ENCODE data around the gene TBC1D25. TPM values are rescaled to one million over a fixed set of nuclear protein-coding genes. Genes with fewer than 3 reads are reported as not detected.

TBC1D25 gene
- total RNA-seq, 1 donor from 2014 or later: 13.9 TPM

DNA sequence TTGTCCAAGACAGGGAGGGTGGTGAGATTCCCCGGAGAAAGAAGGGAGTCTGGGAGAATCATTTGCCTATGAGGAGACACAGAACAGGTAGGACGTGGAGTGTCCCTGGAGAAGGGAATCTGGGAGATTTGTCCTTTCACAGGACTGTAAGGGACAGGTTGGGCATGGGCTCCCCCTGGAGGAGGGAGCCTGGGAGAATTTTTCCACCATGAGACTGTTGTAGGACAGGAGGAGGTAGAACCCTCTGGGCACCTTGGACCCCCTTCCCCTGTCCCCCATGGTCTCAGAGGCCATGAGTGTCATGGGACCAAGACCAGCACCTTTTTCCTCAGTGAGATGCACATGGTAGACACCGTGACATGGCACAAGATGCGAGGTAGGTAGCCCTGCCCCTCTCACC lies 28.0 kb upstream of the TBC1D25 start:
- Mint-ChIP-seq H3K9me3 (peaks cover 17% of the 10 kb centered on the region), H3K27me3 (ENCODE audit: low read depth) (no peaks in the 10 kb centered on the region), H3K4me3 (no peak overlapping the region), H3K27ac (no peak overlapping the region), H3K4me1 (peaks cover 6% of the 10 kb centered on the region), H3K36me3 (peaks cover 9% of the 10 kb centered on the region)
- TF ChIP-seq, protein P1, sequence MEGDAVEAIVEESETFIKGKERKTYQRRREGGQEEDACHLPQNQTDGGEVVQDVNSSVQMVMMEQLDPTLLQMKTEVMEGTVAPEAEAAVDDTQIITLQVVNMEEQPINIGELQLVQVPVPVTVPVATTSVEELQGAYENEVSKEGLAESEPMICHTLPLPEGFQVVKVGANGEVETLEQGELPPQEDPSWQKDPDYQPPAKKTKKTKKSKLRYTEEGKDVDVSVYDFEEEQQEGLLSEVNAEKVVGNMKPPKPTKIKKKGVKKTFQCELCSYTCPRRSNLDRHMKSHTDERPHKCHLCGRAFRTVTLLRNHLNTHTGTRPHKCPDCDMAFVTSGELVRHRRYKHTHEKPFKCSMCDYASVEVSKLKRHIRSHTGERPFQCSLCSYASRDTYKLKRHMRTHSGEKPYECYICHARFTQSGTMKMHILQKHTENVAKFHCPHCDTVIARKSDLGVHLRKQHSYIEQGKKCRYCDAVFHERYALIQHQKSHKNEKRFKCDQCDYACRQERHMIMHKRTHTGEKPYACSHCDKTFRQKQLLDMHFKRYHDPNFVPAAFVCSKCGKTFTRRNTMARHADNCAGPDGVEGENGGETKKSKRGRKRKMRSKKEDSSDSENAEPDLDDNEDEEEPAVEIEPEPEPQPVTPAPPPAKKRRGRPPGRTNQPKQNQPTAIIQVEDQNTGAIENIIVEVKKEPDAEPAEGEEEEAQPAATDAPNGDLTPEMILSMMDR (IDR thresholded peaks at IDR 0.05; ENCODE audit: unreplicated experiment): no peak
- no peak for DNase-seq (ENCODE audit: low spot score in 2 of 2, unreplicated experiment in 2 of 2)

DNA sequence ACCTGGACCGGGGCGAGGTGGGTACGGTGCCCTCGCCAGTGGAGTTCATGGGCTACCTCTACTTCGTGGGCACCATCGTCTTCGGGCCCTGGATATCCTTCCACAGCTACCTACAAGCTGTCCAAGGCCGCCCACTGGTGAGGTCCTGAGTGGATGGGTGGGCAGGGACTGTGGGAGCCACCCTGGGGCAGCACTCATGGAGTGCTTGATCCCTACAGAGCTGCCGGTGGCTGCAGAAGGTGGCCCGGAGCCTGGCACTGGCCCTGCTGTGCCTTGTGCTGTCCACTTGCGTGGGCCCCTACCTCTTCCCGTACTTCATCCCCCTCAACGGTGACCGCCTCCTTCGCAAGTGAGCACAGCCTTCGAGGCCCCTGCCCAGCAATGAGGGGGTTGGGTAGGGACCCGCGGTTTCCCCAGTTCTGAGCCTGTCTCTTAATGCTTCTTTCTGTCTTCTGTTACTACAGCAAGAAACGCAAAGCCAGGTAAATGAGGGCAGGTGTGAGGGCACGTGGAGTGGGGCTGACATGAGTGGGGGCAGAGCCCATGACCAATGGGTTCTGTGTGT lies 27.1 kb upstream of the TBC1D25 start:
- no peaks in the 10 kb centered on the region for H3K27me3 Mint-ChIP-seq (ENCODE audit: low read depth)
- H3K27ac Mint-ChIP-seq: no peak overlapping the region
- peaks cover 9% of the 10 kb centered on the region for H3K36me3 Mint-ChIP-seq
- peaks cover 6% of the 10 kb centered on the region for H3K4me1 Mint-ChIP-seq
- DNase-seq (ENCODE audit: low spot score in 2 of 2, unreplicated experiment in 2 of 2): no peak
- H3K4me3 Mint-ChIP-seq: no peak overlapping the region
- TF ChIP-seq, protein P1 (IDR thresholded peaks at IDR 0.05; ENCODE audit: unreplicated experiment): no peak
- peaks cover 17% of the 10 kb centered on the region for H3K9me3 Mint-ChIP-seq

DNA sequence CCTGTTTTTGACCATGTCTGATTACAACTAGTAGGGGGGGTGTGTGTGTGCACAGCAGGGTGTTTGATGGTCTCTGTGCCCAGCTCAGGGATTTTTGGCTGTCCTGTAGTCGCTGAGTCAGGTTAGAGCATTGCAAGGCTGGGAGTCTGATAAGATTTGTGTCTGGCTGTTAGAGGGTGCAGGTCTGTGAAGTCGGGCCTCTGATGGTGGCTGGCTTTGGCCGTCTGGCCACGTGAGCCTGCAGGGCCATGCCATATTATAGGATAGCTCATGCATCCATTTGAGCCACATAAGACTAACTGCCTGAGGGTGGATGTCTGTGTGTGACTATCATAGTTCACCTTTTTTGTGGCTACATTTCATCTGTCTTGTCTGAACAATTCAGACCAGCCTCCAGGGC lies 25.8 kb upstream of the TBC1D25 start:
- H3K4me1 Mint-ChIP-seq: peaks cover 6% of the 10 kb centered on the region
- no peaks in the 10 kb centered on the region for H3K27me3 Mint-ChIP-seq (ENCODE audit: low read depth)
- H3K36me3 Mint-ChIP-seq: peaks cover 9% of the 10 kb centered on the region
- TF ChIP-seq, protein P1 (IDR thresholded peaks at IDR 0.05; ENCODE audit: unreplicated experiment): no peak
- no peak overlapping the region for H3K4me3 Mint-ChIP-seq
- no peak overlapping the region for H3K27ac Mint-ChIP-seq
- H3K9me3 Mint-ChIP-seq: peaks cover 17% of the 10 kb centered on the region
- no peak for DNase-seq (ENCODE audit: low spot score in 2 of 2, unreplicated experiment in 2 of 2)

DNA sequence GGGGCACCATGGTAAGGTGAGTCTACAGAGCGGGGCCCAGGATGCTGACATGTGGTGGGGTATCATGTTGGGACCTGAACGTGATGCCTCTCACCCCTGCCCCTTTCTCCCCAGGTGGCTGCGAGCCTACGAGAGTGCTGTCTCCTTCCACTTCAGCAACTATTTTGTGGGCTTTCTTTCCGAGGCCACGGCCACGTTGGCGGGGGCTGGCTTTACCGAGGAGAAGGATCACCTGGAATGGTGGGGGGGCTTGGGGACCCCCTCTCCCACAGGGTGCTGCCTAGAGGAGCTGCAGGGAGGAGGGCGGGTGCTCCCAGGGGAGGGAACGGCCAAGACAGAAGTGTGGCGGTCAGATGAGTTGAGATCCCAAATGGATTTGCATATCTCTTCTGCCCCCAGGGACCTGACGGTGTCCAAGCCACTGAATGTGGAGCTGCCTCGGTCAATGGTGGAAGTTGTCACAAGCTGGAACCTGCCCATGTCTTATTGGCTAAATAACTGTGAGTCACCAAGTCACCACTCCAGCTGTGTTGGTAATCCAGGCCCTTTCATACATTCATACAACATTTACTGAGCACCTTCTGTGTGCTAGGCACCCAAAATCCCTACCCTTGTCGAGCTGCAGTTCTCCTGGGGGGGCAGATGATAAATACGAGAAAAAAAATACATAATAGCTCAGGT lies 25.2 kb upstream of the TBC1D25 start:
- Mint-ChIP-seq H3K27me3 (ENCODE audit: low read depth) (no peaks in the 10 kb centered on the region), H3K9me3 (peaks cover 17% of the 10 kb centered on the region), H3K27ac (no peak overlapping the region), H3K36me3 (peaks cover 9% of the 10 kb centered on the region), H3K4me1 (peaks cover 5% of the 10 kb centered on the region), H3K4me3 (no peak overlapping the region)
- no peak for DNase-seq (ENCODE audit: low spot score in 2 of 2, unreplicated experiment in 2 of 2)
- TF ChIP-seq, protein P1 (IDR thresholded peaks at IDR 0.05; ENCODE audit: unreplicated experiment): no peak

DNA sequence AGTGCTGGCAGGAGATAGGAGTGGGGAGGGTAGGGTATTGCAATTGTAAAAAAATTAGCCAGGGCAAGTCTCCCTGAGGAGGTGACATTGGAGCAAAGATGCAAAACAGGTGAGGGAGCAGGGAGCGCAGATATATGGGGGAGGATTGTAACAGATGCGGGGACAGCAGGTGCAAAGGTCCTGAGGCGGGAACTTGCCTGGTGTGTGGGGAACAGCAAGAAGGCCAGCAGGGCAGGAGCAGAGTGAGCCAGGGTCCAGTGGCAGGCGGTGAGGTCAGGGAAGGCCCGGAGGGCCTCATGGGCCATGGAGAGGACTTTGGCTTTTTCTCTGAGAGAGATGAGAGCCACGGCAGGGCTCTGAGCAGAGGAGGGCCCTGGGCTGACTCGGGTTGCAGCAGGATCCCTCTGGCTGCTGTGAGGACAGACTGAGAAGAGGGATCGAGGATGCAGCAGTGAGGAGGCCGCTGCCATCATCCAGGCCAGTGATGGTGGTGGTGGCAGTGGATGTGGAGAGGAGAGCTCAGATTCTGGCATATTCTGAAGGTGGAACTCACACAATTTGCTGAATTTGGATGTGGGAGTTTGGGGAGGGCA lies 24.6 kb upstream of the TBC1D25 start:
- Mint-ChIP-seq H3K9me3 (peaks cover 17% of the 10 kb centered on the region), H3K27ac (no peak overlapping the region), H3K36me3 (peaks cover 9% of the 10 kb centered on the region), H3K27me3 (ENCODE audit: low read depth) (no peaks in the 10 kb centered on the region), H3K4me3 (no peak overlapping the region), H3K4me1 (no peaks in the 10 kb centered on the region)
- DNase-seq (ENCODE audit: low spot score in 2 of 2, unreplicated experiment in 2 of 2): no peak
- TF ChIP-seq, protein P1 (IDR thresholded peaks at IDR 0.05; ENCODE audit: unreplicated experiment): no peak
